Osteoblast (primary cell): ENCODE measurements around the gene RLN2. TPM values are rescaled to one million over a fixed set of nuclear protein-coding genes. Genes with fewer than 3 reads are reported as not detected.
"Not testable (repeated sequence)": the region's sequence is repeated elsewhere in the genome, so short reads cannot be mapped to it uniquely, and the experiment has no call there.

Source experiments
- DNase-seq: peaks from one replicate; pipeline ENCODE4 v3.0.0; 2011; ENCODE audit warnings: low spot score, mixed read lengths; ENCODE audit not compliant: insufficient read length; ENCODE audit errors: missing footprints
- H2AFZ ChIP-seq: 2 replicates; pipeline ENCODE4 v1.6.0; 2011; ENCODE audit warnings: mild to moderate bottlenecking, low read length
- H3K27ac ChIP-seq: 2 replicates; pipeline ENCODE4 v1.5.1; 2011; ENCODE audit warnings: mild to moderate bottlenecking, low read depth, low read length, moderate library complexity
- H3K27me3 ChIP-seq: 2 replicates; pipeline ENCODE4 v1.6.0; 2012; ENCODE audit warnings: mild to moderate bottlenecking, control low read depth, inconsistent platforms, low read length, moderate library complexity; ENCODE audit not compliant: insufficient read depth
- H3K36me3 ChIP-seq: 2 replicates; pipeline ENCODE4 v1.5.1; 2011; ENCODE audit warnings: mild to moderate bottlenecking, low read length, control low read depth, moderate library complexity; ENCODE audit not compliant: insufficient read depth
- H3K4me1 ChIP-seq: 2 replicates; pipeline ENCODE4 v1.5.1; 2011; ENCODE audit warnings: mild to moderate bottlenecking, low read length, control low read depth, moderate library complexity; ENCODE audit not compliant: insufficient read depth
- H3K4me2 ChIP-seq: 2 replicates; pipeline ENCODE4 v1.6.0; 2011; ENCODE audit warnings: mild to moderate bottlenecking, low read length; ENCODE audit not compliant: insufficient read depth
- H3K4me3 ChIP-seq: fragments of 200-600 bp; sonication (generic); 3 replicates; pipeline ENCODE4 v1.5.1; 2012; ENCODE audit warnings: mild to moderate bottlenecking, low read length, inconsistent platforms; ENCODE audit not compliant: insufficient read depth
- H3K79me2 ChIP-seq: 2 replicates; pipeline ENCODE4 v1.6.0; 2012; ENCODE audit warnings: mild to moderate bottlenecking, low read length, control low read depth, inconsistent platforms; ENCODE audit not compliant: insufficient read depth
- H3K9me3 ChIP-seq: 2 replicates; pipeline ENCODE4 v1.5.1; 2011; ENCODE audit warnings: low read depth, low read length, control low read depth
- H4K20me1 ChIP-seq: 2 replicates; pipeline ENCODE4 v1.6.0; 2012; ENCODE audit warnings: mild to moderate bottlenecking, low read length, control low read depth; ENCODE audit not compliant: insufficient read depth
- CTCF ChIP-seq: IDR thresholded peaks from 2 replicates; pipeline ENCODE4 v1.5.1; 2011; ENCODE audit warnings: mild to moderate bottlenecking, low read depth, low read length, moderate library complexity; ENCODE audit errors: extremely low read depth
- total RNA-seq: library from RNA; depleted of rRNA; stranded (reverse); fragments of >200 nt; gene quantifications from 2 replicates; pipeline ENCODE4 v1.2.3, GENCODE V29; 2012

The RLN2 gene
- total RNA-seq, 1 donor: not detected

- H3K9me3 ChIP-seq: no peaks in the 10 kb centered on the region
- H3K79me2 ChIP-seq: no peaks in the 10 kb centered on the region
- TF ChIP-seq CTCF: no peak
- peaks cover 23% of the 10 kb centered on the region for H3K27me3 ChIP-seq
- DNase-seq: no peak
- H3K4me1 ChIP-seq: no peaks in the 10 kb centered on the region
- no peaks in the 10 kb centered on the region for H3K36me3 ChIP-seq
- no peak overlapping the region for H3K27ac ChIP-seq
- H2AFZ ChIP-seq: no peak overlapping the region
- H4K20me1 ChIP-seq: no peaks in the 10 kb centered on the region
- no peak overlapping the region for H3K4me3 ChIP-seq
- H3K4me2 ChIP-seq: no peak overlapping the region
Measured at GRCh38 chr9:5336688-5337087, 32.2 kb upstream of the RLN2 start.

- H4K20me1 ChIP-seq, H3K27ac ChIP-seq, H3K4me1 ChIP-seq, H2AFZ ChIP-seq, H3K4me3 ChIP-seq, H3K36me3 ChIP-seq, H3K9me3 ChIP-seq, H3K4me2 ChIP-seq, H3K79me2 ChIP-seq, DNase-seq: not testable (repeated sequence)
- peaks cover 19% of the 10 kb centered on the region for H3K27me3 ChIP-seq
Measured at GRCh38 chr9:5331276-5331675, 26.8 kb upstream of the RLN2 start.

- H3K27ac ChIP-seq: no peak overlapping the region
- no peaks in the 10 kb centered on the region for H3K79me2 ChIP-seq
- TF ChIP-seq CTCF: no peak
- no peak overlapping the region for H3K4me3 ChIP-seq
- H3K36me3 ChIP-seq: no peaks in the 10 kb centered on the region
- no peak for DNase-seq
- no peak overlapping the region for H3K4me2 ChIP-seq
- peaks cover 15% of the 10 kb centered on the region for H3K27me3 ChIP-seq
- no peaks in the 10 kb centered on the region for H3K9me3 ChIP-seq
- H2AFZ ChIP-seq: no peak overlapping the region
- H4K20me1 ChIP-seq: no peaks in the 10 kb centered on the region
- no peaks in the 10 kb centered on the region for H3K4me1 ChIP-seq
Measured at GRCh38 chr9:5326893-5327548, 22.5 kb upstream of the RLN2 start.

- no peak overlapping the region for H2AFZ ChIP-seq
- H3K4me1 ChIP-seq: no peaks in the 10 kb centered on the region
- no peak overlapping the region for H3K4me2 ChIP-seq
- H4K20me1 ChIP-seq: no peaks in the 10 kb centered on the region
- peaks cover 15% of the 10 kb centered on the region for H3K27me3 ChIP-seq
- H3K36me3 ChIP-seq: no peaks in the 10 kb centered on the region
- H3K9me3 ChIP-seq: no peaks in the 10 kb centered on the region
- DNase-seq: no peak
- TF ChIP-seq CTCF: no peak
- no peaks in the 10 kb centered on the region for H3K79me2 ChIP-seq
- H3K27ac ChIP-seq: no peak overlapping the region
- H3K4me3 ChIP-seq: no peak overlapping the region
Measured at GRCh38 chr9:5326187-5326586, 21.7 kb upstream of the RLN2 start.

GRCh38 chr9:5321601-5322000 is 17.1 kb upstream of the RLN2 start:
- H3K79me2 ChIP-seq, H3K4me1 ChIP-seq, H3K27ac ChIP-seq, H4K20me1 ChIP-seq, H2AFZ ChIP-seq, H3K9me3 ChIP-seq, H3K36me3 ChIP-seq, H3K4me2 ChIP-seq, H3K4me3 ChIP-seq, DNase-seq: not testable (repeated sequence)
- H3K27me3 ChIP-seq: peaks cover 12% of the 10 kb centered on the region
